GM15510 (cell line): ENCODE results near the gene OSBPL10.

Experiments
- POLR2A ChIP-seq: IDR thresholded peaks from 3 replicates; pipeline ENCODE4 v1.6.1; 2011; ENCODE audit warnings: borderline replicate concordance; ENCODE audit not compliant: insufficient read length; ENCODE audit errors: extremely low read depth

The OSBPL10 gene

GRCh38 chr3:31740397-31740796 is 240.7 kb downstream of the OSBPL10 start:
- no peak for TF ChIP-seq POLR2A

- TF ChIP-seq POLR2A: no peak
These were observed 242.7 kb downstream of the OSBPL10 start for GRCh38 chr3:31738412-31738811.

GRCh38 chr3:31735667-31736066 is 245.4 kb downstream of the OSBPL10 start:
- TF ChIP-seq POLR2A: no peak

GRCh38 chr3:31733234-31733667 is 247.8 kb downstream of the OSBPL10 start:
- no peak for TF ChIP-seq POLR2A

- TF ChIP-seq POLR2A: no peak
These were observed 248.5 kb downstream of the OSBPL10 start for GRCh38 chr3:31732548-31732947.

GRCh38 chr3:31729573-31729972 is 251.5 kb downstream of the OSBPL10 start:
- no peak for TF ChIP-seq POLR2A

GRCh38 chr3:31729082-31729481 is 252.0 kb downstream of the OSBPL10 start:
- no peak for TF ChIP-seq POLR2A

DNA sequence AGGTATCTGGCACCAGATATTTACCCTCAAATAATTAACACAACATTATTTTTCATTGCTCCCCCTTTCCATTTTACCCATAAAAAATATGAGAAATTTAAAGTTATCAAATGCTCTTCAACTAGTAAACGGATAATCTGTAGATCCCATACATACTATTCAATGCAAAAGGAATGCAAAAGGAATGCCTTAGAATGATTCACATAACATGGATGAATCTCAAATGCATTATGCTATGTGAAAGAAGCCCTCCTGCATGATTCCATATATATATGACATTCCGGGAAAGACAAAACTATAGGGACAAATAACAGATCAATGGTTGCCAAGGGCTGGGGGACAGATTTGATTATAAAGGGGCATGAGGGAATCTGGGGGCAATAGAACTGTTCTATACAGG is 252.7 kb downstream of the OSBPL10 start:
- TF ChIP-seq POLR2A: no peak

GRCh38 chr3:31725976-31726375 is 255.1 kb downstream of the OSBPL10 start:
- TF ChIP-seq POLR2A: no peak

GRCh38 chr3:31725568-31725967 is 255.5 kb downstream of the OSBPL10 start:
- TF ChIP-seq POLR2A: no peak

DNA sequence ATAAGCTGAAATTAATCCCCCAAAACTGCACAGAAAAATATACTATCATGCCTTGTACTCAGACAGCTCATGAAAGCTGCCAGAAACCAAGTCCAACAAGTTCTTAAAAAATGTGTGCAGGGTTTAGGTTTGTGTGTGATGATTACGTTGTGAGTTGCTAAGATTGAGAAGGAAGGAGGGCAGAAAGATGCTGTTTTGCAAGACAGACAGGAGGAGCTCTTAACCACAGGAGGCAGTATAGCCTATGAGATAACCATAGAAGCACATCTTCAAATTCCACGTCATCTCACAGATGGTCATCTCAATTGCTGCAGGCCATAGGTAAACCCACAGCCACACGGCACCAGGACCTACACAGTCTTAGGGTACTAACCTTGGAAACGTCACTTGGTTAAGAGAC is 256.4 kb downstream of the OSBPL10 start:
- no peak for TF ChIP-seq POLR2A

- no peak for TF ChIP-seq POLR2A
These were observed 256.9 kb downstream of the OSBPL10 start for GRCh38 chr3:31724116-31724515.

GRCh38 chr3:31723701-31724100 is 257.4 kb downstream of the OSBPL10 start:
- TF ChIP-seq POLR2A: no peak

DNA sequence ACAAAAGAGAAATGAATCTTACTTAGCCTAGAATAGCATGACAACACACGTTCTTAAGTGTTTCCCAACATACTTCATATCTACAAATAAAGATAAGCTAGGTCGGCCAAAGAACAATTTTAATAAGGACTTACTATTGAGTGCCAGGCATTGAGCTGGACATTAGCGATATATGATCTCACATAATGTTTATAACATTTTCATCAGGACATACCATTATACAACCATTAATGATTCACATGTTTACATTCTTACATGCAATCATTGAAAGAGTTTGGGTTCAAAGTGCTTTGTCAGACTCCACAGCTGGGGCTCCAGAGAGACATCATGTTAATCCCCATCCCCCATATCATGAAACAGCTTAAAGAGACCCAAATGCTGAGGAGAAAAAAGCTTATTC is 259.4 kb downstream of the OSBPL10 start:
- no peak for TF ChIP-seq POLR2A

DNA sequence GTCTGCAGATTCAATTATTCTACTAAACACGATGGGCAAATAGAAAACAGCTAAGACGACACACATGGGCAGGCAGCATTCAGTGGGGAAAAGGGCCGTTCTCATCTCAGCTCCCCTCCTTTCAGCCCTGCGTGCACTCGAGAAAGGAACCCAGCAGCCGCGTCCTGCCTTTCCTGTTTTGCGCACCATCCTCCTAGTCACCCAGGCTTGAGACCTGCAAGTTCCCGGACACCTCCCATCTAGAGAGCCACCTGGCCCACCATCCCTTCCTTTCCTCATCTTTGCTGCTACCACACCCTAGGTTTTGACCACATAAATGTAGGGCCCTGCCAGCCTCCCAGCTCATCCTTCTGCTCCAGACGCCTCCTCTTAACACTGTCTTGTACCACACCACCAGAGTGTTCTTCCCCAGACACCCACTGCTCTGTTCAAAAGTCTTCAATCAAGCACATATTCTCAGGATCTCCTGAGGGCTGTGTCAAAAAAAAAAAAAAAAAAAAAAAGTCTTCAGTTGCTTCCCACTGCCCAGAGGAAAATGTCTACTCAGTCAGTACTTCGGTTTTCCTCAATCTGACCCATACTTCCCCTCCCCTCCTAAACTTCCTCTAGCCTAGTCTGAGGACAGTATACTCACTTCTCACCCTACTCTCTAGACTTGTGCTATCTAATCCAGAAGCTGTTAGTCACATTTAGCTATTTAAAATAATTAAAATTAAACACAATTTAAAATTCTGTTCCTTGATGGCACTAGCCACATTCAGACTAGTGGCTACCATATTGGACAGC is 266.4 kb downstream of the OSBPL10 start:
- TF ChIP-seq POLR2A: no peak

DNA sequence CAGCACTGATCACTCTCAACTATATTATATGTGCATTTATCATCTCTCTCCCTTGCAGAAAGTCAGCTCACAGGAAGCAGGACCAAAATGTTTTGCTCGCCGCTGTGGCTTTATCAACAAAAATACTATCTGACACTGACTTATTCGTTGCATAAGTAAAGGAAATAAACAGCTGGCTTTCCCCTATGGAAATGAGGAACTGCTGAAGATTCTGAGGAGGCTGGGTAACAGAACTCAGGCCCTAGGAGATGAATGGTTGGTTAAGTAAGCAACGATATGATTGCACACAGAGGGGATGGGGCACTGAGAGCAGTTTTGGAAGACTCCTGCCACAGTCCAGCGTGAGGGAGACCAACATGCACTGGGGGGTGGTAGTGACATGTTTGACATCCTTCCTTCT is 267.2 kb downstream of the OSBPL10 start:
- TF ChIP-seq POLR2A: no peak
